Endothelial cell of umbilical vein (primary cell): Measurements from ENCODE around the gene BET1.

Experiments used
- CTCF ChIP-seq, 2 donors: IDR thresholded peaks; 1 replicate in 1 of 2; 2 replicates in 1 of 2; pipeline ENCODE4 v1.5.1; 2011; ENCODE audit warnings: low read length in 2 of 2, mild to moderate bottlenecking in 2 of 2, moderate library complexity in 2 of 2, control low read depth in 1 of 2, inconsistent platforms in 1 of 2, low read depth in 1 of 2; ENCODE audit not compliant: insufficient read depth in 1 of 2; ENCODE audit errors: extremely low read depth in 1 of 2
- EZH2 ChIP-seq: IDR thresholded peaks from 2 replicates; pipeline ENCODE4 v1.6.1; 2012; ENCODE audit warnings: borderline replicate concordance, low read depth, mild to moderate bottlenecking, moderate library complexity, low read length, inconsistent platforms; ENCODE audit not compliant: severe bottlenecking
- FOS ChIP-seq: IDR thresholded peaks from 2 replicates; pipeline ENCODE4 v1.6.1; 2011; ENCODE audit warnings: mild to moderate bottlenecking, low read length, moderate library complexity, borderline replicate concordance; ENCODE audit not compliant: insufficient read depth
- GATA2 ChIP-seq: IDR thresholded peaks from 2 replicates; pipeline ENCODE4 v1.7.0; 2011; ENCODE audit warnings: low read depth, mild to moderate bottlenecking, moderate library complexity, mixed read lengths, low read length; ENCODE audit not compliant: insufficient read length, insufficient read depth
- MAX ChIP-seq: IDR thresholded peaks from 2 replicates; pipeline ENCODE4 v1.6.1; 2011; ENCODE audit not compliant: insufficient read depth, insufficient read length
- POLR2A ChIP-seq: IDR thresholded peaks from 2 replicates; pipeline ENCODE4 v1.6.1; 2012; ENCODE audit warnings: low read depth, mild to moderate bottlenecking, control low read depth, low read length
- POLR2AphosphoS5 ChIP-seq: IDR thresholded peaks from 2 replicates; pipeline ENCODE4 v1.6.1; 2012; ENCODE audit warnings: low read depth, mild to moderate bottlenecking, control low read depth, low read length, moderate library complexity; ENCODE audit not compliant: insufficient read depth

GRCh38 chr7:94041529-94041928, 37.4 kb upstream of the BET1 start:
- TF ChIP-seq EZH2 (no peak), CTCF (IDR thresholded peaks at IDR 0.05; ENCODE audit: extremely low read depth in 1 of 2, insufficient read depth in 1 of 2, low read depth in 1 of 2, low read length in 2 of 2) (no peak), POLR2A (no peak), MAX (no peak), POLR2AphosphoS5 (peak; percentile 67), GATA2 (peak; percentile 99), FOS (peak; percentile 93)
